Mucosa of rectum (tissue), 2 donors: ENCODE data around the gene SUGCT.
A peak's percentile ranks its signal among the peaks of the same experiment; 100 is the strongest.

ENCODE experiments used
- H3K27ac ChIP-seq, 2 donors: one replicate each; pipeline ENCODE4 v1.7.0; 2013; ENCODE audit warnings: inconsistent platforms in 2 of 2, low read depth in 2 of 2, low read length in 2 of 2
- H3K27me3 ChIP-seq, 2 donors: one replicate each; pipeline ENCODE4 v1.7.0; 2013; ENCODE audit warnings: low read length in 2 of 2; ENCODE audit not compliant: control insufficient read depth in 2 of 2, insufficient read depth in 2 of 2
- H3K36me3 ChIP-seq, 2 donors: one replicate each; pipeline ENCODE4 v1.7.0; 2013; ENCODE audit warnings: low read length in 2 of 2; ENCODE audit not compliant: control insufficient read depth in 2 of 2, insufficient read depth in 2 of 2
- H3K4me1 ChIP-seq, 2 donors: one replicate each; pipeline ENCODE4 v1.7.0; 2013; ENCODE audit warnings: low read length in 2 of 2, mild to moderate bottlenecking in 1 of 2; ENCODE audit not compliant: control insufficient read depth in 2 of 2, insufficient read depth in 2 of 2
- H3K4me3 ChIP-seq, 2 donors: one replicate each; pipeline ENCODE4 v1.7.0; 2013; ENCODE audit warnings: low read length in 2 of 2
- H3K9ac ChIP-seq, 2 donors: one replicate each; pipeline ENCODE4 v1.7.0; 2013; ENCODE audit warnings: low read length in 2 of 2, low read depth in 1 of 2, mild to moderate bottlenecking in 1 of 2
- H3K9me3 ChIP-seq, 2 donors: one replicate each; pipeline ENCODE4 v1.7.0; 2013; ENCODE audit warnings: low read length in 2 of 2; ENCODE audit not compliant: control insufficient read depth in 2 of 2
- donor health status: healthy.
- donor health status: Normal muscosa, but diverticular disease.

Gene SUGCT

DNA sequence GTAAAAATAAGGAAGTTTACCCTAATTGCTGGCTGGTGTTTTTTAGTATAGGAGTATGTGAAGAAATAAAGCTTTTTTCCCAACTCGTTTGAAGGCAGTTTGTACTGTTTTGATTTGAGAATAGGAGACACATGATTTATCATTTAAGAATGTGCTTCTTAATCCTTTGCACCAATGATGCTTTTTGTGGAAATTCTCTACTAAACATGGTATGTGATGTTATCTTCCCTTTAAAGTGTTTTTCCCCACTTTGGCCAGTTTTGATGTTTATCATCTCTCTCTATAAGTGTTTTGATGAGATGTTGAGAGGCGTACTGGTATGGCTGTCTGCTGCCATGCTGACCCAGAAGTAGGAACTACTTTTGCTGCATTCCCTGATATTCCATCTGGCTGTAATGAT is 85.1 kb downstream of the SUGCT start:
- no peaks in the 10 kb centered on the region for H3K9me3 ChIP-seq
- H3K27me3 ChIP-seq = no peaks in the 10 kb centered on the region
- no peak overlapping the region for H3K27ac ChIP-seq
- no peak overlapping the region for H3K4me3 ChIP-seq
- peaks cover 0 to 2% of the 10 kb centered on the region in 2 donors for H3K4me1 ChIP-seq
- H3K36me3 ChIP-seq = no peaks in the 10 kb centered on the region
- no peak overlapping the region for H3K9ac ChIP-seq

DNA sequence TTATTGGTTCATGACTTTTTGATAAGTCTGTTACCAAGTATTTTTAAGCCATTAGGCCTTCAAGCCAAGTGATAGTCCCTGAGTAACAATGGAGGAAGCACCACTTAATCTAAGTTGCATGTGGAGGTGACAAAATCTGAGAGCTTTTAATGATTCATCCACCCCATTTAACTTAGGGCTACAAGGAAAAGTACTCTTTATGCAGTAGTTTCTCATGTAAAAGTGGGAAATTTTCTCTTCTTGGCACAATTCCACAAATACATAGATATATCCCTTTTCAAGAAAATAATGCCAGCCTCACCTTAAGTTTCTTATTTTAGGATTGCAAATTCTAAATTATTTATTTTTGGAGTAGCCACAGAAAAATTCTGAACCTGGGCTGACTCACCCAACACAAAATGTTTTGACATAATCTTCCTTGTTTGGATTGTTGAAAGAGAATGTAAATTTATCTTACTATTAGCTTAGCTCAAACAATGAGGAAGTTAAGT is 85.7 kb downstream of the SUGCT start:
- Histone ChIP-seq H3K27ac (no peak overlapping the region), H3K36me3 (no peaks in the 10 kb centered on the region), H3K4me3 (no peak overlapping the region), H3K9ac (no peak overlapping the region), H3K27me3 (no peaks in the 10 kb centered on the region), H3K9me3 (no peaks in the 10 kb centered on the region), H3K4me1 (peaks cover 0 to 2% of the 10 kb centered on the region in 2 donors)

DNA sequence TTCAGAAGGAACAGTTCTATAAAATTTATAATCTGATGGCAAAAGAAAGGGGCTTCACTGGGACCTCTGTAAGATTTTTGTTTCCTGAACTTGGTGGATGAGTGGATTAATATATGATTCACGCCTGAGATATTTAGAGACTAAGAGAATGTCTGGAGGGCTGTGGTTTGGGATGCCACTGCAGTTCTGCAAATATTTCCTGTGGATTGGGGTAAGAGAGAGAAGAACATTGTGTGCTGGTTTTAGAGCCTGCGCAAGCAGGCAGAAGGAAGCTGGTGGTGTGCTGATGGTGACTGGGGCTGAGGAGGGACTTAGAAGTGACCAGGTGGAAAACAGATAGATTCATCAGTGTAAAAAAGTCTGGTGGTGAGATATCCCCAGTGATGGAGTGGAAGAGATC is 87.0 kb downstream of the SUGCT start:
- Histone ChIP-seq H3K36me3 (no peaks in the 10 kb centered on the region), H3K4me1 (peaks cover 0 to 2% of the 10 kb centered on the region in 2 donors), H3K27ac (no peak overlapping the region), H3K27me3 (no peaks in the 10 kb centered on the region), H3K9ac (no peak overlapping the region), H3K9me3 (no peaks in the 10 kb centered on the region), H3K4me3 (no peak overlapping the region)

DNA sequence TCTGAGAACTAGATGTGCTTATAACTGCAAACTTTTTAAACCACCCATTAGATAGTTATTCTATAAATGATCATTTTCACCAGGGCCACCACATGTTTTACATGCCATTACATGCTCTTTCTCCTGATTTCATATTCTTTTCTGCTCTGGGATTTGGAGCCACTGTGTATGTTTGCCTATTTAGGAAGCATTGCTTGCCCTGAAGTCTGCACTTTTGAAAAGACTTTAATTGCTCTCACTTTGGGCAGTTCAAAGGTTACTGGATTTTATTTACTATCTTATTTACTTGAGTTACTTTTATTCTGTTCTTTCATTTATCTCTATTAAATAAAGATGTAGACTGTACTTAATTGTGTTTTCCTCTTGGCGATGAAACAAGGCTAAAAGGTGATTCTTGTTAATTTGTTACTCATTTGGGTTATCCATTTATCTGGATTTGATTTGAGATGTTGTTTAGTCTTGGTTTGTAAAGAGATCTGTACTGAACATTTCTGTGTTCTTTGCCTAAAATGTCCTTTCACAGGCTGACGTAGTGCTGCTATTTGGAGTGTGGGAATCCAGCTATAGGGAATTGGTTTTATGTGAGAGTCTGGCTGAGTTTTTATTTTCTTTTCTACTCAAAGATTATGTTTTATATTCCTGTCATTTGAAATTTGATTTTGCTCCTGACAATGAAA is 88.8 kb downstream of the SUGCT start:
- Histone ChIP-seq H3K4me3 (no peak overlapping the region), H3K27ac (no peak overlapping the region), H3K4me1 (peaks cover 0 to 2% of the 10 kb centered on the region in 2 donors), H3K36me3 (no peaks in the 10 kb centered on the region), H3K9ac (no peak overlapping the region), H3K9me3 (no peaks in the 10 kb centered on the region), H3K27me3 (no peaks in the 10 kb centered on the region)

DNA sequence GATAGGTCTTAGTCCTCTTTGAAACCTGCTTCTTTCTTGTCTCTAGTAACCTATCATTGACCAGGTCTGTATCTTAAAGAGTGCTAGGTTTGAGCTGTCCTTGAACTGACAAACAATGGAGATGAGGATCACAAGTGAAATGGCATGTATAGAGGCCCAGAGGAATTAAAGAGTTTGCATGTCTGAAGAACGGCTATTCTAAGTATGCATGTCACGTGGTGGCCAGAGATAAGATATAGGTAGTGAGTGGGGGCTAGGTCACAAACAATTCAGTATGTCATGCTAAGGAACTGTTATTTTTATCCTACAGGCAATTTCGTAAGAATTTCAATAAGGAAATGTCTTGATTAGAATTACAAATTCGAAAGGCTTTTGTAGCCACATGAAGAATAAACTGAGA is 95.3 kb downstream of the SUGCT start:
- H3K9ac ChIP-seq = no peak overlapping the region
- no peaks in the 10 kb centered on the region for H3K9me3 ChIP-seq
- no peaks in the 10 kb centered on the region for H3K36me3 ChIP-seq
- H3K4me1 ChIP-seq = peaks cover 2 to 3% of the 10 kb centered on the region in 2 donors
- H3K4me3 ChIP-seq = no peak overlapping the region
- no peaks in the 10 kb centered on the region for H3K27me3 ChIP-seq
- no peak overlapping the region for H3K27ac ChIP-seq

DNA sequence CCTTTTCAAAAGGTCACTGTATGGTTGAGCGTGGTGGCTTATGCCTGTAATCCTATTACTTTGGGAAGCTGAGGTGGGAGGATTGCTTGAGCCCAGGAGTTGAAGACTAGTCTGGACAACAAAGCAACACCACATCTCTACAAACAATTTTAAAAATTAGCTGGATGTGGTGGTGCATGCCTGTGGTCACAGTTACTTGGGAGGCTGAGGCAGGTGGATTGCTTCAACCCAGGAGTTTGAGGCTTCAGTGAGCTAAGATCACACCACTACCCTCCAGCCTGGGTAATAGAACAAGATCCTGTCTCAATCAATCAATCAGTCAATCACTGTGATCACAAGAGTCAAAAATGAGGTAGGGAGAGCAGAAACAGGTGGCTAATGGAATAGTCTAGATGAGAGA is 97.0 kb downstream of the SUGCT start:
- Histone ChIP-seq H3K27me3 (no peaks in the 10 kb centered on the region), H3K36me3 (no peaks in the 10 kb centered on the region), H3K9ac (no peak overlapping the region), H3K9me3 (no peaks in the 10 kb centered on the region), H3K27ac (no peak overlapping the region), H3K4me1 (peaks cover 2 to 3% of the 10 kb centered on the region in 2 donors), H3K4me3 (no peak overlapping the region)

DNA sequence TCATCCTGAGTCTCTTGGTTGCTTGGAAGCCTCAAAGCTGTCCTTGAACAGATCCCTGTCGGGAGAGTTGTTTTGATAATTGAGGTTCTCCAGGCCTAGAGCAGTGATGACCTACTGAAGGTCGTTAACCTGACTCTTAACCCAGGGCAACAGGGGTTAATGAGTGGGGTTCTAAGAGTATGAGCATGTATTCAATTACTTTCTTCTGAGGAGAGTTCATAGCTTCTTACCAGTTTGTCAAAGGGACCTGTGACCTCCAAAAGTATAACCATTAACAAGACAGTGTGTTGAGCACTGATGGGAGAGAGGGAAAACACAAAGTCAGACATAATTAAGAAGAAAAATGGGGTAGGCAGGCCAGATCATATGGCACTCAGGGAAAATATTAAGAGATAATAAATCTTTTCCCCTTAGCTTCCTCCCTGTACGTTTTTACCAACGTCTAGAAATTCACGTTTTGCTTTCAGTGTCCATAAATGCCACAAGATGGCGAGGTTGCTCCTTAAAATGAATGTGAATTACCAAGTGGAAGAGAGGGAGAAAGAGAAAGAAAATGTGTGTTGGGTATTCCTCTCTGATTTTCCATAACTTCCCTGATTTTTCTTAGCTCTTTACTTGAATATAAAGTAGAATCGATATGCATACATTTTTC is 97.6 kb downstream of the SUGCT start:
- no peak overlapping the region for H3K9ac ChIP-seq
- no peaks in the 10 kb centered on the region for H3K36me3 ChIP-seq
- no peak overlapping the region for H3K27ac ChIP-seq
- no peak overlapping the region for H3K4me3 ChIP-seq
- no peaks in the 10 kb centered on the region for H3K9me3 ChIP-seq
- H3K27me3 ChIP-seq = no peaks in the 10 kb centered on the region
- H3K4me1 ChIP-seq = peaks cover 2 to 3% of the 10 kb centered on the region in 2 donors

DNA sequence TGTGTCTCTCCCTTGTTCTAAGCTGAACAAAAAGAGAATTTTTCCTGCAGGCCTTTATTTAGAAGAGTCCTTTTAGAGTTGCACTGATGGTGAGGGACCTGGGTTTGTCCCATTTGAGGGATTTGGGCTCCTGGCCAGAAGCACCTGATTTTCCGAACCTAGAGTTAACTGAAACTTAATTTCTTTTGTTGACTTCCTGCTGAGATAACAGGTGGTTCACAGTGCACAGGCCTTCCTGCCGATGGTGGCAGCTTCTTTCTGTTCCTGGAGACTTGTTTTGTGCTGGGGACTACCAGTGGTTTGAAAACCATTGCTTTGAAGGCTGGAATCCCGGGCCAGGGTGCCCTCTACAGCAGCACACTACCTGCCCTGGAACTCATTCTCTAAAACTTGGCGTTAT is 99.2 kb downstream of the SUGCT start:
- no peaks in the 10 kb centered on the region for H3K27me3 ChIP-seq
- H3K4me3 ChIP-seq = no peak overlapping the region
- H3K9me3 ChIP-seq = no peaks in the 10 kb centered on the region
- H3K36me3 ChIP-seq = no peaks in the 10 kb centered on the region
- H3K27ac ChIP-seq = peak overlapping the region; percentile 46 to 58
- no peak overlapping the region for H3K9ac ChIP-seq
- peaks cover 2 to 3% of the 10 kb centered on the region in 2 donors for H3K4me1 ChIP-seq

DNA sequence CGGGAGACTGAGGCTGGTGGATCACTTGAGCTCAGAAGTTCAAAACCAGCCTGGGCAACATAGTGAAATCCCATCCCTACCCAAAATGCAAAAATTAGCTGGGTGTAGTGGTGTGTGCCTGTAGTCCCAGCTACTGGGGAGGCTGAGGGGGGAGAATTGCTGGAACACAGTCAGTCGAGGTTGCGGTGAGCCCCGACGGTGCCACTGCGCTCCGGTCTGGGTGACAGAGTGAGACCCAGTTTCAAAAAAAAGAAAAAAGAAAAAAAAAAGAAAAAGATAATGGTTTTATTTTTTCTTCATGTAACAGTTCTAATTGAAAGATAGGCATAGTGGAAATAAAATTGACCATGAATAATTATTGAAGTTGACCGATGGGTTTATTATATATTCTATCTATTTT is 99.9 kb downstream of the SUGCT start:
- Histone ChIP-seq H3K4me1 (peaks cover 2 to 3% of the 10 kb centered on the region in 2 donors), H3K9ac (no peak overlapping the region), H3K9me3 (no peaks in the 10 kb centered on the region), H3K36me3 (no peaks in the 10 kb centered on the region), H3K27me3 (no peaks in the 10 kb centered on the region), H3K4me3 (no peak overlapping the region), H3K27ac (no peak overlapping the region)

DNA sequence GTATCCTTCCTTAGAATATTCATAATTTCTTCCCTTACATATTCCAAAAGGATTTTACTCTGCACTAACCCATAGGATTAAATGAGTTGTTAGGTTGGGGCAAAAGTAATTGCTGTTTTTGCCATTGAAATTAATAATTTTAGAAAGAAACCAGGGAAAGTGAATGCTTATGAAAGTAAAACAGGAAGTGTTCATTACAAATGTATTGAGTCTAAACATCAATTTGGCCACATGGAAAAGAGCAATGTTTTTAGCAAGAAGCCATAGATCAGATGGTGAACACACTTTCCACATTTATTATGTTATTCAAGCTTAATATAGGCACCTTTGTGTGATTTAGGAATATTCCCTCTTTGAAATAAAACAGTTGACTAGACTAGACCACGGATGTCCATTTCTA is 102.9 kb downstream of the SUGCT start:
- peaks cover 2 to 3% of the 10 kb centered on the region in 2 donors for H3K4me1 ChIP-seq
- H3K9me3 ChIP-seq = no peaks in the 10 kb centered on the region
- no peak overlapping the region for H3K9ac ChIP-seq
- no peaks in the 10 kb centered on the region for H3K36me3 ChIP-seq
- no peaks in the 10 kb centered on the region for H3K27me3 ChIP-seq
- no peak overlapping the region for H3K27ac ChIP-seq
- H3K4me3 ChIP-seq = no peak overlapping the region
